GM10847 (cell line): Measurements from ENCODE around the gene DNAJC16.

ENCODE experiments used
- POLR2A ChIP-seq: IDR thresholded peaks from 2 replicates; pipeline ENCODE4 v1.6.1; 2011; ENCODE audit not compliant: insufficient read length; ENCODE audit errors: extremely low read depth

DNAJC16 gene

DNA sequence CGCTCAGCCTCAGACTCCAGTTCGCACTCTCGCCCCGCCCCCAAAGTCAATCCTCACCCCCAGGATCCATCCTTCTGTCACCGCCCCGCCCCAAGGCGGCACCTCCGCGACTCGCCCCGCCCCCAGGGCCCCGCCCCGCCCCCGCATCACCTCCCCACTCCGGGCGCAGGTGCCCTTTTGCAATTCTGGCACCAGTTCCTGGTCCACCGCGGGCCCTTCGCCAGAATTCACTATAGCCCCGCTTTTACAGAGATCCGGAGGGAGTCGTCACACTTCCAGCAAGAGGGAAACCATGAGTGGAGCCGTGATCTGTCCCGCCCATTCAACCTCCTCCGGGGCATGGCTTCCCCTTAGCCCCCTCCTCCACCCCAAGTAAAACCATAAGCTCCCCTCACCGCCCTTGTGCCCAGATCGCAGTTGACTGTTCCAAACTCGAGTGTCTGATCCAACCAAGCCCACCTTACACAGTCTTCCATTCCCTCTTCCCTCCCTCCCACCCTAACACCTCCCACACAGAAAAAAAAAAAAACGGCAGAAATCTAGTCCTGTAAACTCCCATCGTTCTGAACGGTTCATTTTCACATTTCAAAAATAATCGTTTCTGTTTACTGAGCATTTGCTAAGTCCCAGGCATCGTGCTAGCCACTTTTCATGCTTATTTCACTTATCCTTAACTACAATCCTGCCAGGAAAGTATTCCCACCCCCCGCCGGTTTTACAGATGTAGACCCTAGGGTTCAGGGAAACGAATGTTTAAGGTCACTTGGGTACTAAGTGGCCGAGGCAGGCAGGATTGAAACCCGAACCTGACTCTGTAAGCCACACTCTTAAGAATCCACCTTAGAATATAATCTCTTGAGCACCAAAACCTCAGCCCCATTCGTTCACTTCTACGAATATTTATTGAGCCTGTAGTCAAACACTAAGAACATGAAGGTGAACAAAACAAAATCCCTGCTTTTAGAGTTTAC, 1.3 kb upstream of the DNAJC16 start:
- peak; percentile 18 for TF ChIP-seq POLR2A

DNA sequence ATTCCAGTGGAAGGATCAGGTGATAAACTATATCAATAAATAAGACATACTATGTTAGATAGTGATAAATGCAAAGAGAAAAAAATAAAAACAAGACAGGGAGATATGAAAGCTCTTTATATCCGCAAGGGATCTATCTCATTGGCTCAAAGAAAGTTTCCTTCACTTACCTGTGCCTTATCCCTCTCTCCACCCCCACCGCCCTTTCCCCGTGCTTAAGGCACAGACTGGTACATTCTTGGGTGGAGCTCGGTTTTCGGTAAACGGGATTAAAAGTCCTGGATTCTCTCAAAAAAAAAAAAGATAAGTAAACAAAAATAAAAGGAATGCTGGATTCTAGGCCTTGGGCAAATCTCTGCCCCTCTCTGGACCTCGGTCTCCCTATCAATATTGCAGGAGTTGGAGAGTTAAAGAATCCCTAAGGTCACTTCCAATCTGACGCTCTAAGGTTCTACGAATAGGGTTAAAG, 593 bp upstream of the DNAJC16 start:
- TF ChIP-seq POLR2A = no peak

DNA sequence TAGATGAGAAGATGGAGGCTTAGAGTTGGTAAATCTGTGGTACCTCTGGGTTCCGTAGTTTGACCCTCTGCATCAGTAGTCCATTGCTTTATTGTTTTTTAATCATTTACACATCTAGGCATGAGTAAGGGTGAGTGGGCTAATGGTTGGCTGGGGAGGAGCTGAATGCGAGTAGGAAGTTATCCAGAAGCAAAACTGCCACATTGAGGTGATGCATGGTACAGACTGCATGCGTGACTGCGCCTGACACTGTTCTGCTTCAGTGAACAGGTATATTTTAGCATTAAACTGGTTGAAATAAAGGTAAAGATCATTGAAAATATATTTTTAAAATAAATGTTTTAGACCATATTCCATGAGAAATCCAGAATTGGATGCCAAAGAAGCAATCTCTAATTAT, 4.4 kb downstream of the DNAJC16 start:
- TF ChIP-seq POLR2A = no peak

DNA sequence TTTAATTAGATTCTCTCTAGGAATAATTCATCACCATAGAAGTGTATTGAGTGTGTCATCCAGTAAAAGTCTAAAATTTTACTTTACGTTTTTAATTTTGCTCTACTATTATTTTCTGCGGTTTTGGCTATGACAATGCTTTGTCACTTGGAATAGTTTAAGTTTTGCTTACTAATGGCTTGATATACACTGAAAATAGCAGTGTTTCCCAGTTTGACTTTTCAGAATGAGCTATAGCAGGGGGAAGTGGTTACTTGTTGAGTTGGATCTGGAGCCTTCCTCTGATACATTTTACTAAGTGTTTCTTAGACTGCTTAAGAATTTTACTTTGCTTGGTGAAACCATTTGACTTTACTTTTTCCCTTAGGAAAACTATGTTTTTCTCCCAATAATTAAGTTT, 5.0 kb downstream of the DNAJC16 start:
- no peak for TF ChIP-seq POLR2A

DNA sequence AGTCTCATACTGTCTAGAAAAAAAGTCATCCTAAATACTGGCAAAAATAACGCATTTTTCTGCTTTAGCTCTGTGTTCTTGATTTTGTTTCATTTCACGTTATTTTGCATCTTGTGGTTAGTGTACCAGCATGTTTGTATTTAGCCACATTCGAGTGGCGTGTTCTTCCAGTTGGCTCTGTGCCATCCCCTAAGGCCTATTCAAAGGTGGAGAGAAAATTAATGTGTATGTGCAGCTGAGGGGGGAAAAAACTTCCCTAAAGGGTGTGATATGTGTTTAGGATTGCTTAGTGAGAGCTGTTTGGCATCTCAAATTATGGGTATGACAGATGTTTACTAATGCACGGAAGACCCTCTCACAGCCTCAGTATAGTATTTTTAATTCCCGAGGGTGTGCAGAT, 12.1 kb downstream of the DNAJC16 start:
- TF ChIP-seq POLR2A = no peak

DNA sequence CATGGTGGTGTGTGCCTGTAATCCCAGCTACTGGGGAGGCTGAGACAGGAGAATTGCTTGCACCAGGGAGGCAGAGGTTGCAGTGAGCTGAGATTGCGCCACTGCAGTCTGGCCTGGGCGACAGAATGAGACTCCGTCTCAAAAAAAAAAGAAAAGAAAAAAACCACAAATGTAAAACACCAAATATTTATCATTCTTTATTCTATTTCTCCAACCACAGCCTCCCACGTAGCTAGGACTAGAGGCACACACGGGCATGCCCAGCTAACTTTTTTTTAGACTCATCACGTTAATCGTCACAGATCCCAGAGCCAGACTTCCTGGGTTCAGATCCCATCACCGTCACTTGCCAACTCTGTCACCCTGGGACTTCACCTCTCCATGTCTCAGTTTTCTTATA, 13.5 kb downstream of the DNAJC16 start:
- TF ChIP-seq POLR2A = no peak

DNA sequence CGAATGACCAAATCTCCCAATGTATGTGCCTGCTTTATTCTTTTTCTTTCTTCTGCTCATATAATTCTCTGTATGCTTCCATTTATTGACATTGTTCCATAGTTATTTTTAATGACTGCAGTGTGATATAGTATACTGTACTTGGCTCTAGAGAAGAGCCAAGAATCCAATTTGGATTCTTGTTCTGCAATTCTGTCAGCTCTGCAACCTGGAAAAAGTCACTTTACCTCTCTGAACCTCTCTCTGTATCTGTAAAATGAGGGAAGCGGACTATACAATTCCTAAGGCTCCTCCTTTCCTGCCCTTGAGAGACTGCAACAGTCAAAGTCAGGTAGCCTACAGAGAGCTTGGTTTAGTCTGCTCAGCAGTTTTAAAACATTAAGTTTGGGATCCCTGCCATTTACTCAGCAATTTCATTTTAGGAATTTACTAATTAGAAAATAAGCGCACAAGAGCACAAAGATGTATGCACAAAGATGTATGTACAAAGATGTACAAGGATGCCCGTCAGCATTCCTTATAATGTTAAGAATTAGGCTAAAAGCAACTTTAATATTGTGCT, 14.7 kb downstream of the DNAJC16 start:
- TF ChIP-seq POLR2A = no peak

DNA sequence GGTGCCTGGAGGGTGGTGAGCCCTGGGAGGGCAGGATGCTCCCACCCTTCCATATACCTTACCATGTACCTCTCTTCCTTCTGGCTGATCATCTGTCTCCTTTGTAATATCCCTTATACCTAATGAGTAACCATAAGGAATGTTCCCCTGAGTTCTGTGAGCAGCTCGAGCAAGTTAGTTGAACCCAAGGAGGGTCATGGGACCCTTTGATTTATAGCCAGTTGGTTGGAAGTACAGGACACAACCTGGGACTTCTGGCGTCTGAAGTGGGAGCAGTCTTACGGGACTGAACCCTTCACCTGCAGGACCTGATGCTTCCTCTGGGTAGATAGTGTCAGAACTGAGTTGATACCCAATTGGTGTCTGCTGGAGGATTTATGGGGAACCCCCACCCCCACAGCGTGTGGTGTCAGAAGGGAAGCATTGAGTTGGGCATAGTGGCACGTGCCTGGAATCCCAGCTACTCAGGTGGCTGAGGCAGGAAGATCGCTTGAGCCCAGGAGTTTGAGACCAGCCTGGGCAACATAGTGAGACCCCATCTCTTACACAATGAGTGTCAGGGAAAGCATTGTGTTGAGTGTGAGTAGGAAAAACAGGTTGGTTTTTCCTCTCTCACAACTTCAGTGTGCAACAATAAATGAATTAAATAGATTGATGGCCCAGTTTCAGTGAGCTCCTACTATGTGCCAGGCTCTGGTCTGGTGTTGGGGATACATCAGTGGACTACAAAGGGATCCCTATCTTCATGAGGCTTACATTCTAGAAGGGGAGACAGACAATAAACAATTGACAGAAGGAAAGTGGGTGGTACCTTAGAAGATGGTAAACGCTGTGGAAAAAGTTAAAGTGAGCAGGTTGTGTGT, 16.0 kb downstream of the DNAJC16 start:
- no peak for TF ChIP-seq POLR2A

DNA sequence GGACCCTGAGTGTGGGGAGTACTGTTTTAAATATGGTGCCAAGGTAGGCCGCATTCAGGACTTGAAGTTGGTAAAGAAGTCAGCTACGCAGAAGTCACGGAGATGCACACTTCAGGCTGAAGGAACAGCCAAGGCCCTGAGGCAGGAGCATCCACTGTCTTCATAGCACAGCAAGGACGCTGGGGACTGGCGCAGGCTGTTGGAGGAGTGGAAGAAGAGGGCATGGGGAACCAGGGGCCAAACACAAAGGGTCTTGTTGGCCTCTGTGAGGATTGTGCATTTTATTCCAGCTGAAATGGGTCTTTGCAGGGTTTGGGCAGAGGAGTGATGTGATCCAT, 16.6 kb downstream of the DNAJC16 start:
- TF ChIP-seq POLR2A = no peak

DNA sequence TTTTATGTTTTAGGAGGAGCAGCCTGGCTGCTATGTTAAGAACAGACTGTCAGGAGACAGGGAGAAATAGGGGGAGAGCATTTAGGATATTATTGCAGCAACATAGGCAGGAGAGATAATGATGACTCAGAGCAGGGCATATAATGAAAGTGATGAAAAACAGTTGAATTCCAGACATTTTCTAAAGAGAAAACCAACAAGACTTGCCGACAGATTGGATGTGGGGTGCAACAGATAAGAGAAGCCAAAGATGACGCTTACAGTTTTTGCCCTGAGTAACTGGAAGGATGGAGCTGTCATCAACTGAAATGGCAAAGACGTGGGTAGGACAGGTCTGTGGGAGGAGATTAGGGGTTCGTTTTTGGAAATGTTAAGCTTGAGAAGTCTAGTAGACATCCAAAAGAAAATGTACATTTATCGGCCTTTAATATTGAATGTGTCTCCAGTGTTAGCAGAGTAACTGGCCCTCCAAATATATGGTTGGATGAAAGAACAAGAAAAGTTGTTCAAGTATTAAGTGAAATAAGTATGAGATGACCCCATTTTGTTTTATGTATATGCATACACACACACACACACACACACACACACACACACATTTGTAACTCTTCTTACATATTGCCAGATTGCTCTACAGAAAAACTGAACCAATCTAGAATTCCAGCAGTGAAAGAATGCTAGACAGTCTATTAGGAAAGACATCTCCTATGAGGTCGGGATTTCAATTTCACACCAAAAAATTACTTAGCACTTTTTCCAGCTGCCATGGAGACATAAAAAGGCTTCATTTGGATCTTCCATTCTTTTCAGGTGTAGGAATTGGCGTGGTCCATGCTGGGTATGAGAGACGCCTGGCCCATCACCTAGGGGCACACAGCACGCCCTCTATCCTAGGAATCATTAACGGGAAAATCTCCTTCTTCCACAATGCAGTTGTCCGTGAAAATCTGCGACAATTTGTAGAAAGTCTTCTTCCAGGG, 17.2 kb downstream of the DNAJC16 start:
- TF ChIP-seq POLR2A = no peak

DNA sequence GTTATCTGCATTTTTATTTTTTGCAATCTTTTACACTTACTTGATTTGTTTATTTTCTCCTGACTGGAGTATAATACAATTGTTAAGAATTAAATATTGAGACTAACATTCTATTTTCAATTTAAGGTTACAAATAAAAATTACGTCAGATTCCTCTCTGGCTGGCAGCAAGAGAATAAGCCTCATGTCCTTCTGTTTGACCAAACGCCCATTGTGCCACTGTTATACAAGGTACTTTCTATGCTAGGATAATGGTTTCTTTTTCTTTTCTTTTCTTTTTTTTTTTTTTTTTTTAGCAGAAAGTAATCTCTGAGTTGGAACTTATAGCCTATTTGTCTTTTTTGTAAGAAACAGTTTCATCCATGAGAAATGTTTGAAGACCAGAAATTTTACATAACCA, 20.0 kb downstream of the DNAJC16 start:
- TF ChIP-seq POLR2A = no peak

DNA sequence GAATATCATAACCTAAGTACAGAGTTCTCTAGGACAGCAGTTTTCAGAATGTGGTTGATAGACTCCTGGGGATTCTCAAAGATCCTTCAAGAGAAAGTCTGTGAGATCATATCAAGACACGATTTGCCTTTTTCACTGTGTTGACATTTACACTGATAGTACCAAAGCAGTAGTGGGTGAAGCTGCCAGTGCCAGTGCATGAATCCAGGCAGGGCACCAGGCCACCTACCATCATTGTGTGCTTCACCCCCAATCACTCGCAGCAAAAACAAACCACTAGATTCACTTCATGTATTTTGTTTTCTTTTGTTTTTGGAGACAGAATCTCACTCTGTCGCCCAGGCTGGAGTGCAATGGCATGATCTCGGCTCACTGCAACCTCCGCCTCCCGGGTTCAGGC, 23.9 kb downstream of the DNAJC16 start:
- TF ChIP-seq POLR2A = no peak

DNA sequence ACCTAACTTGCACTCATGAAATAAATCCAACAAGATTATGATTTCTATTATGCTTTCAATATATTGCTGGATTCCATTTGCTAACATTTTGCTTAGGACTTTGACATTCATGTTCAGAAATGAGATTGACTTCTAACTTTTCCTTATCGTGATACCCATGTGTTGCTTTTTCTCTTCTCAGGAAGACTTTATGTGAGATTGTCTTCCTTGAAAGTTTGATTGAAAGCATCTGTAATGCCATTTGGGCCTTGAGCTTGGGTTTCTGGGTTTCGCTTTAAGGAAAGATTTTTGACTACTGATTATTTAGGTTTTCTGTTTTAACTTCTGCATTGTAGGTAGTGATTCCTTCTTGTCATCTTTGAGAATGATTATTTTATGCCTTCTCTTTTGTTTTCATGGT, 30.4 kb downstream of the DNAJC16 start:
- no peak for TF ChIP-seq POLR2A

DNA sequence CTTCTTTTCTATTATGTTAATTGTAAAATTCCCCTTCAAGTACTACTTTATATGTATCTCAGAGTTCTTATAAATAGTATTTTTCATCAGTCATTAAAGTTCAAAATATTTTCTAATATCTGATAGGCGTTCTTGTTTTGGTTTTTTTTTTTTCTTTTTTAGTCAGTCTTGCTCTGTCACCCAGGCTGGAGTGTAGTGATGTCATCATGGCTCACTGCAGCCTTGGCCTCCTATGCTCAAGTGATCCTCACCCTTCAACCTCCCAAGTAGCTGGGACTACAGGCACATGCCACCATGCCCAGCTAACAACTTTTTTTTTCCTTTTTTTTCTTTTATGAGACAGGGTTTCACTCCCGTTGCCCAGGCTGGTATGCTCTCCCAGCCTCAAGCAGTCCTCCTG, 30.9 kb downstream of the DNAJC16 start:
- TF ChIP-seq POLR2A = no peak

DNA sequence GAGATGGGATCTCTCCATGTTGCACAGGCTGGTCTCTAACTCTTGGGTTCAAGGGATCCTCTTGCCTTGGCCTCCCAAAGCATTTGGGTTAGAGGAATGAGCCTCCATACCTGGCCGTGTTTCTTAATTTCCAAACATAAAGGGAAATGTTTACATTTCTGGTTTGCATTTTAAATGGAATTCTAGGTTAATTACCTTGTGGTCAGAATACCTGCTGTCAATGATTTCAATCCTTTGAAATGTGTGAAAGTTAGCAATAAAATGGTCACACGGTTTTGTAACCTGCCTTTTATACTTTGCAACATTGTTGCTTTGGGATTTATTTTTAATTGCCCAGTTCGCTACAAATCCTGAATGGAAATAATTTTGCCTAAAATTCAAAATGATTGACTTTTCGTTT, 31.9 kb downstream of the DNAJC16 start:
- TF ChIP-seq POLR2A = no peak
